ENCODE results near the gene SH2D5.
A peak's percentile ranks its signal among the peaks of the same experiment; 100 is the strongest.

The SH2D5 gene

DNA sequence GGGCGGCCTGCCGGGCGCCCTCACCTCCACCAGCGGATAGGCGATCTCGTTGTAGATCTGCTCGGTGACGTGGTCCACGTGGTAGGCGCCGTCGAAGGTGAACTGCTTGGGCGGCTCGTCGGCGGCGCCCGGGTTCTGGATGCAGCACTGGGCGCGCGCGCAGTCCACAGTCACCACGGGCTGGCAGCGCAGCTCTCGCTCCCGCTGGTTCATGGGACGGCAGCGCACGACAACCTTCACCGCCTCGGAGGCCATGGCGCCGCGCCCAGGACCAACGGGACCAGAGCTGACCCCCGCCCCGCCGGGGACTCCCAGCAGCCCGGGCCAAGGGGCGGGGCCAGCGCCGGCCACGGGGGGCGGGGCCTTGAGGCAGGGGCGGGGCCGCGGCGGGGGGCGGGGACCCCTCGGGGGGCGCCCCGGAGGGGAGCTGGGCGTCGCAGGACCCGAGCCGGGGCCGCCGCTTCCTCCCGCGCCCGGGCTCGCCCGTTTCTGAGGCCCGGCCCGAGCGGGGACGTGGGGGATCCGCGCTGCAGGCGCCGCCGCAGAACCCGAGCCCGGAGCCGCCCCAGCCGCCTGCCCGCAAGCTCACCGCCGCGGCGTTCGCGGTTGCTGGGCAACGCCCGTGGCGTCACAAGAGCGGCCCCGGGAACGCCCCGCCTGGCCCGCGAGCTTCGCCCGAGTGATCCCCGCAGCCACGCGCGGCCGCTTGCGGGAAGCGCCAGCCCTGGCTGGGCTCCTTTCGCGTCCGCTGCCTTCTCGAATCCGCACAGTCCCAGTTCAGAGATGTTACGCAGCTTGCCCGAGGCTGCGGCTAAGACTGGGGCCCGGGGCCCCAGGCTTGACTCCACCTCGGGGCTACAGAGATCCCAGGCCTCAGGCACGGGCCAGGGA, 14.8 kb downstream of the SH2D5 start, which contains the start of gene KIF17:
Gene KIF17, minus strand, starts transcription at position 556 of the 891 bp plus-strand sequence. Its CDS starts 301 bp downstream, at position 255.
- TF ChIP-seq, protein P1, sequence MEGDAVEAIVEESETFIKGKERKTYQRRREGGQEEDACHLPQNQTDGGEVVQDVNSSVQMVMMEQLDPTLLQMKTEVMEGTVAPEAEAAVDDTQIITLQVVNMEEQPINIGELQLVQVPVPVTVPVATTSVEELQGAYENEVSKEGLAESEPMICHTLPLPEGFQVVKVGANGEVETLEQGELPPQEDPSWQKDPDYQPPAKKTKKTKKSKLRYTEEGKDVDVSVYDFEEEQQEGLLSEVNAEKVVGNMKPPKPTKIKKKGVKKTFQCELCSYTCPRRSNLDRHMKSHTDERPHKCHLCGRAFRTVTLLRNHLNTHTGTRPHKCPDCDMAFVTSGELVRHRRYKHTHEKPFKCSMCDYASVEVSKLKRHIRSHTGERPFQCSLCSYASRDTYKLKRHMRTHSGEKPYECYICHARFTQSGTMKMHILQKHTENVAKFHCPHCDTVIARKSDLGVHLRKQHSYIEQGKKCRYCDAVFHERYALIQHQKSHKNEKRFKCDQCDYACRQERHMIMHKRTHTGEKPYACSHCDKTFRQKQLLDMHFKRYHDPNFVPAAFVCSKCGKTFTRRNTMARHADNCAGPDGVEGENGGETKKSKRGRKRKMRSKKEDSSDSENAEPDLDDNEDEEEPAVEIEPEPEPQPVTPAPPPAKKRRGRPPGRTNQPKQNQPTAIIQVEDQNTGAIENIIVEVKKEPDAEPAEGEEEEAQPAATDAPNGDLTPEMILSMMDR (IDR thresholded peaks at IDR 0.05; ENCODE audit: extremely low read depth, missing control alignments): no peak
- DNase-seq (ENCODE audit: low spot score): peak; percentile 88

DNA sequence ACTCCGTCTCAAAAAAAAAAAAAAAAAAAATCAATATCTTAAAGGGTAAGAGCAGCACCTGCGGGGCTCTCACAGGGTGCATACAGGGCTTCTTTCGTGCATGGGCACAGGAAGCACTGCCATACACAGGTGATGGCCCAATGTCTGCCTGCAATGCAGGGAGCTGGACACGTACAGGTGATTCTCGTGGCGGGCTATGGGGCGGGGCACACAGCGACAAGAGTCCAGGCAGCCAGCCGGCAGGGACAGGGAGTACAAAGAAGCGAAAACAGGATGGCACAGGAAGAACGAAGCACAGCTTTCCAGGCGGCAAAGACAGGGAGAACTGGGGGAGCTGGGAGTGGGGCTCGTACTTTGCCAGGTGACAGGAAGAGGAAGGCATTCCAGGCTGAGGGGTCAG, 16.3 kb downstream of the SH2D5 start:
- no peak for DNase-seq (ENCODE audit: low spot score)
- TF ChIP-seq, protein P1 (IDR thresholded peaks at IDR 0.05; ENCODE audit: extremely low read depth, missing control alignments): no peak

DNA sequence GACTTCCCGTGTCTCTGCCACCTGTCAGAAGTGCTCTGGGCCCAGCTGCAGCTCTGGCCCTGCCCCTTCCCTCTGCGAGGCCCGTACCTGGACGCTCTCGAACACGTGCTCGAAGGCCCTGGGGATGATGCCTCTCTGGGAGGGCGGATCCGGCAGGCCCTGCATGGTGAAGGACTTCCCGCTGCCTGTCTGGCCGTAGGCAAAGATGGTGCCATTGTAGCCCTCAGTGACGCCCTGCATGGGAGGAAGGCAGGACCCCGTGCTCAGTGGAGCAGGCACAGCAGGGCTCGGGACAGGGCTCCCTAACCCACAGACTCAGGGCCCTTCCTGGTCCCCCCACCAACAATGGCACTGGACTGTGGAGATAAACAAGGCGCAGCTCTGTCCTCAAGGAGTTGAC, 17.1 kb downstream of the SH2D5 start:
- no peak for DNase-seq (ENCODE audit: low spot score)
- TF ChIP-seq, protein P1 (IDR thresholded peaks at IDR 0.05; ENCODE audit: extremely low read depth, missing control alignments): no peak

DNA sequence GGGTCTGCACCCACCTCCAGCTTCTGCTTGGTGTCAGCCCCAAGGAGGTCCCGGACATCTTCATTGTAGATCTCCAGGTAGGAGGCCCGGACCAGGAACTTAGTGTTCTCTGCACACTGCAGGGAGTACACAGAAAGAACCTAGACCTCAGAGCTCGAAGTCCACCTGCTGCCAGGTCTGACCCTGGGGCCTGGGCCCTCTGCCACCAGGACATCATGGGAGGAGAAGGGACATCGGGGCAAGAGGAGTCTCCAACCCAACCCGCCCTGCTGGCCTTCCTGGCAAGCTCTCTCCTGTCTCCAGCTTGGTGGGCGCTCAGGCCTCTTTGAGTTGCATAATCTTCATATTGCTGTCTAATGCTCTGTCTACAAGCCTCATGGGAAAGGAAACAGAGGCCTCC, 19.1 kb downstream of the SH2D5 start:
- TF ChIP-seq, protein P1 (IDR thresholded peaks at IDR 0.05; ENCODE audit: extremely low read depth, missing control alignments): no peak
- no peak for DNase-seq (ENCODE audit: low spot score)

DNA sequence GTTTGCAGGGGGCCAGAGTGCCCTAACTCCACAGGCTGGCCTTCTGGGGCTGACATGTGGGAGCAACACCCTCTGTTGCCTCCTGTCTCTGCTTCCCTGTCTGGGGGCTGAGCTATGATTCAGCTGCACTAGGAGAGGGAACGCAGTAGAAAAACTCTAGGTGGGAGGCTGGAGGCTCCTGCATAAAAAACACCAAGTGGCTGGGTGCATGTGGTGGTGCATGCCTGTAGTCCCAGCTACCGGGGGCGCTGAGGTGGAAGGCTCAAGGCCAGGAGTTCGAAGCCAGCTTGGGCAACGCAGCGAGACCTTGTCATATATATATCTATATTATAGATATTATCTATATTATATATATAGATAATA, 20.3 kb downstream of the SH2D5 start:
- TF ChIP-seq, protein P1 (IDR thresholded peaks at IDR 0.05; ENCODE audit: extremely low read depth, missing control alignments): no peak
- DNase-seq (ENCODE audit: low spot score): no peak

DNA sequence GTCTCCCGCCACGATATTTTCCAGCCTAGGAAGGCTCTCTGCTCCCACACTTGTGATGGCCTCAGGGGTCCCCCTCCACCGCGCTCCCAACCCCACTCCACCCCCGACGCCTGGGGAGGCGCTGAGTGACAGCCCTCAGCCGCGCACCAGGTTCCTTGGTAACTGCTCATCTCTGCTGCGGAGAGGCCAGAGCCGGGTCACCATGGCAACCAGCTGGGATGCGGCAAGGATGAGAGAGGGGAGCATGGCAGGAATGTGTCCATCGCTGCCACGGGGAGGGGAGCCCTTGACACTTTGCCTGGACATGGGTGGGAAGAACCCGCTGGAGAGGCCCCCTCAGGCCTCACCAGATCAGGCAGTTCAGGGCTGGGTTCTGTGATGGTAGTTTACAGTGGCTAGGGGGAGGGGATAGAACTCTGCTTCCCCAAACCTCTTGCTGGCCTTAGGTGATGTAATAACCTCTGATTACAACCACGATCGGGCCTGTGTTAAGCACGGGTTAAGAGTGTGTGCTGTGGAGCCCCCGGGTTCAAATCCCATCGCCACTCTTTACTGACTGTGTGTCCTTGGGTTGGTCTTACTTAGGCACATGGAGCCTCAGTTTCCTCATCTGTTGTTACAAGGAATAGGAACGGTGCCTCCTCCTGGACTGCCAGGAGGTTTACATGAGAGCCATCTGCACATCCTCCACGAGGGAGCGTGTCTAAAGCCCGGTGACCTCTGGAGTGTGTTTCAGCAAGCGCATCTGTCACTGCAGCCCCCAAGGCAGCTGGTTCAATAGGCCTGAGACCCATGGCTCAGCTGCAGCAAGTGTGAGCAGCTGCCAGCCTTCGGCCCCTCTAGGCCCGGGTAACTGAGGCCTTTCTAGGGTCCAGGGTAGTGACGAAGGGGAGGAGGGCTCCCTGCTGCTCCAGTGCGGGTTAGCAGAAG, 21.0 kb downstream of the SH2D5 start:
- no peak for DNase-seq (ENCODE audit: low spot score)
- TF ChIP-seq, protein P1 (IDR thresholded peaks at IDR 0.05; ENCODE audit: extremely low read depth, missing control alignments): no peak
